Measurements from ENCODE around the gene HTT. TPM values are rescaled to one million over a fixed set of nuclear protein-coding genes. Genes with fewer than 3 reads are reported as not detected.

HTT gene
- polyA plus RNA-seq, 1 donor from 2014 or later = 11.5 TPM

DNA sequence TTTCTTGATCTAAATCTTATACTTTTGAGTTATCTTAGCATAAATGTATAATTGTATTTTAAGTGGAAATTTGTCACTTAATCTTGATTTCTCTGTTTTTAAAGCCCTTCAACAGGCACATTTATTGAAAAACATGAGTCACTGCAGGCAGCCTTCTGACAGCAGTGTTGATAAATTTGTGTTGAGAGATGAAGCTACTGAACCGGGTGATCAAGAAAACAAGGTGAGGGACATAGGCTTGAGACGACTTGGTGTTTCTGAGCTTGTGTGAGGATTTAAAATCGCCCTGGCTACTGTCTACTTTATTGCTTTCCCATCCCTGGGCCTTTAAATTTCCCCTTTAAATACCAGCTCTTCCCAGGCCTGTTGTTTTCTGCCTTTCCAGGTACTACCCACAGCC, 55.7 kb downstream of the HTT start:
- Histone ChIP-seq H3K4me3 (ENCODE audit: low read length) (no peak overlapping the region), H3K9me3 (ENCODE audit: low read length) (no peaks in the 10 kb centered on the region), H3K4me2 (ENCODE audit: low read length) (no peak overlapping the region), H3K9me2 (ENCODE audit: insufficient read depth, low read length) (no peaks in the 10 kb centered on the region), H2AFZ (ENCODE audit: low read depth, low read length) (no peak overlapping the region), H3K27me3 (ENCODE audit: insufficient read depth, low read depth, low read length) (no peaks in the 10 kb centered on the region), H3K27ac (ENCODE audit: low read length) (no peak overlapping the region), H3F3A (ENCODE audit: insufficient read depth, low read length, poor library complexity, severe bottlenecking) (no peaks in the 10 kb centered on the region), H3K79me2 (replicated peaks; ENCODE audit: insufficient read depth, low read length) (no peaks in the 10 kb centered on the region), H3K9ac (ENCODE audit: low read length) (no peak overlapping the region), H3K36me3 (ENCODE audit: insufficient read depth, low read length) (peaks cover 29% of the 10 kb centered on the region), H4K20me1 (ENCODE audit: insufficient read depth) (no peaks in the 10 kb centered on the region)
- TF ChIP-seq RAD21 (conservative IDR thresholded peaks at IDR 0.05) = no peak
- TF ChIP-seq, protein P1, sequence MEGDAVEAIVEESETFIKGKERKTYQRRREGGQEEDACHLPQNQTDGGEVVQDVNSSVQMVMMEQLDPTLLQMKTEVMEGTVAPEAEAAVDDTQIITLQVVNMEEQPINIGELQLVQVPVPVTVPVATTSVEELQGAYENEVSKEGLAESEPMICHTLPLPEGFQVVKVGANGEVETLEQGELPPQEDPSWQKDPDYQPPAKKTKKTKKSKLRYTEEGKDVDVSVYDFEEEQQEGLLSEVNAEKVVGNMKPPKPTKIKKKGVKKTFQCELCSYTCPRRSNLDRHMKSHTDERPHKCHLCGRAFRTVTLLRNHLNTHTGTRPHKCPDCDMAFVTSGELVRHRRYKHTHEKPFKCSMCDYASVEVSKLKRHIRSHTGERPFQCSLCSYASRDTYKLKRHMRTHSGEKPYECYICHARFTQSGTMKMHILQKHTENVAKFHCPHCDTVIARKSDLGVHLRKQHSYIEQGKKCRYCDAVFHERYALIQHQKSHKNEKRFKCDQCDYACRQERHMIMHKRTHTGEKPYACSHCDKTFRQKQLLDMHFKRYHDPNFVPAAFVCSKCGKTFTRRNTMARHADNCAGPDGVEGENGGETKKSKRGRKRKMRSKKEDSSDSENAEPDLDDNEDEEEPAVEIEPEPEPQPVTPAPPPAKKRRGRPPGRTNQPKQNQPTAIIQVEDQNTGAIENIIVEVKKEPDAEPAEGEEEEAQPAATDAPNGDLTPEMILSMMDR (IDR thresholded peaks at IDR 0.05; ENCODE audit: poor library complexity, severe bottlenecking) = no peak
- TF ChIP-seq EZH2 (IDR thresholded peaks at IDR 0.05; ENCODE audit: borderline replicate concordance, insufficient read depth, low read length, poor library complexity, severe bottlenecking) = no peak
- no peak for TF ChIP-seq POLR2AphosphoS5 (IDR thresholded peaks at IDR 0.05)
- TF ChIP-seq MXI1 (conservative IDR thresholded peaks at IDR 0.05; ENCODE audit: poor library complexity, severe bottlenecking) = no peak
- TF ChIP-seq REST (IDR thresholded peaks at IDR 0.05; ENCODE audit: borderline replicate concordance) = no peak
- TF ChIP-seq EP300 (conservative IDR thresholded peaks at IDR 0.05; ENCODE audit: poor library complexity, severe bottlenecking) = no peak
- TF ChIP-seq SMC3 (conservative IDR thresholded peaks at IDR 0.05; ENCODE audit: poor library complexity) = no peak
- no peak for TF ChIP-seq TAF1 (IDR thresholded peaks at IDR 0.05; ENCODE audit: low read depth)

GRCh38 chr4:3130826-3131225, 56.3 kb downstream of the HTT start:
- no peak overlapping the region for H2AFZ ChIP-seq (ENCODE audit: low read depth, low read length)
- H3K27me3 ChIP-seq (ENCODE audit: insufficient read depth, low read depth, low read length) = no peaks in the 10 kb centered on the region
- H3K9ac ChIP-seq (ENCODE audit: low read length) = no peak overlapping the region
- H3K9me2 ChIP-seq (ENCODE audit: insufficient read depth, low read length) = no peaks in the 10 kb centered on the region
- no peaks in the 10 kb centered on the region for H3K9me3 ChIP-seq (ENCODE audit: low read length)
- no peak overlapping the region for H3K4me3 ChIP-seq (ENCODE audit: low read length)
- peaks cover 29% of the 10 kb centered on the region for H3K36me3 ChIP-seq (ENCODE audit: insufficient read depth, low read length)
- TF ChIP-seq POLR2AphosphoS5 (IDR thresholded peaks at IDR 0.05) = no peak
- no peak for TF ChIP-seq EZH2 (IDR thresholded peaks at IDR 0.05; ENCODE audit: borderline replicate concordance, insufficient read depth, low read length, poor library complexity, severe bottlenecking)
- TF ChIP-seq MXI1 (conservative IDR thresholded peaks at IDR 0.05; ENCODE audit: poor library complexity, severe bottlenecking) = no peak
- TF ChIP-seq REST (IDR thresholded peaks at IDR 0.05; ENCODE audit: borderline replicate concordance) = no peak
- no peak for TF ChIP-seq TAF1 (IDR thresholded peaks at IDR 0.05; ENCODE audit: low read depth)
- no peak for TF ChIP-seq SMC3 (conservative IDR thresholded peaks at IDR 0.05; ENCODE audit: poor library complexity)
- TF ChIP-seq EP300 (conservative IDR thresholded peaks at IDR 0.05; ENCODE audit: poor library complexity, severe bottlenecking) = no peak
- TF ChIP-seq, protein P1 (IDR thresholded peaks at IDR 0.05; ENCODE audit: poor library complexity, severe bottlenecking) = no peak
- no peak for TF ChIP-seq RAD21 (conservative IDR thresholded peaks at IDR 0.05)
- H3K79me2 ChIP-seq (replicated peaks; ENCODE audit: insufficient read depth, low read length) = no peaks in the 10 kb centered on the region
- H3F3A ChIP-seq (ENCODE audit: insufficient read depth, low read length, poor library complexity, severe bottlenecking) = no peaks in the 10 kb centered on the region
- H3K27ac ChIP-seq (ENCODE audit: low read length) = no peak overlapping the region
- no peaks in the 10 kb centered on the region for H4K20me1 ChIP-seq (ENCODE audit: insufficient read depth)
- H3K4me2 ChIP-seq (ENCODE audit: low read length) = no peak overlapping the region
